GM23338 (cell line): Measurements from ENCODE around the gene LSM2. TPM values are rescaled to one million over a fixed set of nuclear protein-coding genes. Genes with fewer than 3 reads are reported as not detected.

ENCODE experiments used
- ATAC-seq: fragments of 200-7000 bp; cut with Tn5 transposase; 3 replicates; pipeline ENCODE4 v1.9.1; 2020
- DNase-seq: peaks from one replicate; pipeline ENCODE4 v3.0.0-alpha.2; 2015; ENCODE audit warnings: low spot score
- H2AFZ ChIP-seq: fragments of 200-600 bp; sonication (generic); 2 replicates; pipeline ENCODE4 v1.8.0; 2016; ENCODE audit warnings: antibody characterized with exemption, mild to moderate bottlenecking, moderate library complexity
- H3F3A ChIP-seq: fragments of 200-600 bp; sonication (generic); replicated peaks from 2 replicates; pipeline ENCODE4 v1.8.0; 2017; ENCODE audit warnings: antibody characterized with exemption, mixed run types, low read depth
- H3K27ac ChIP-seq: fragments of 200-600 bp; sonication (generic); 2 replicates; pipeline ENCODE4 v1.6.1; 2016; ENCODE audit warnings: low read depth
- H3K27me3 ChIP-seq: fragments of 200-600 bp; sonication (generic); 2 replicates; pipeline ENCODE4 v1.8.0; 2016; ENCODE audit warnings: mild to moderate bottlenecking, mixed run types, moderate library complexity; ENCODE audit not compliant: insufficient read depth
- H3K36me3 ChIP-seq: fragments of 200-600 bp; sonication (generic); 2 replicates; pipeline ENCODE4 v1.8.0; 2016; ENCODE audit warnings: mild to moderate bottlenecking; ENCODE audit not compliant: insufficient read depth
- H3K4me1 ChIP-seq: fragments of 200-600 bp; sonication (generic); 2 replicates; pipeline ENCODE4 v1.8.0; 2016; ENCODE audit warnings: mild to moderate bottlenecking, moderate library complexity; ENCODE audit not compliant: insufficient read depth
- H3K4me2 ChIP-seq: fragments of 200-600 bp; sonication (generic); 2 replicates; pipeline ENCODE4 v1.7.1; 2017; ENCODE audit warnings: mixed run types
- H3K4me3 ChIP-seq: fragments of 200-600 bp; sonication (generic); 2 replicates; pipeline ENCODE4 v1.6.1; 2016; ENCODE audit warnings: mixed run types
- H3K79me2 ChIP-seq: fragments of 200-600 bp; sonication (generic); replicated peaks from 2 replicates; pipeline ENCODE4 v1.8.0; 2017; ENCODE audit warnings: mild to moderate bottlenecking; ENCODE audit not compliant: insufficient read depth
- H3K9me2 ChIP-seq: fragments of 200-600 bp; sonication (generic); 2 replicates; pipeline ENCODE4 v1.8.0; 2017; ENCODE audit not compliant: insufficient read depth
- H4K20me1 ChIP-seq: fragments of 200-600 bp; sonication (generic); replicated peaks from 2 replicates; pipeline ENCODE4 v1.8.0; 2017; ENCODE audit warnings: mild to moderate bottlenecking; ENCODE audit not compliant: insufficient read depth
- H3K27ac Mint-ChIP-seq: 2 replicates; pipeline ENCODE4 v1.8.0; 2020; ENCODE audit warnings: inconsistent platforms, mild to moderate bottlenecking, moderate library complexity, mixed read lengths
- H3K27me3 Mint-ChIP-seq: 3 replicates; pipeline ENCODE4 v1.8.0; 2022; ENCODE audit warnings: low read depth, mild to moderate bottlenecking, moderate library complexity, mixed read lengths, inconsistent platforms; ENCODE audit not compliant: insufficient read depth, poor library complexity
- H3K36me3 Mint-ChIP-seq: 3 replicates; pipeline ENCODE4 v1.8.0; 2021; ENCODE audit warnings: low read depth, mild to moderate bottlenecking, inconsistent platforms, moderate library complexity, mixed read lengths
- H3K4me1 Mint-ChIP-seq: 3 replicates; pipeline ENCODE4 v1.8.0; 2020; ENCODE audit warnings: mild to moderate bottlenecking, inconsistent platforms, mixed read lengths
- H3K4me3 Mint-ChIP-seq: 3 replicates; pipeline ENCODE4 v1.8.0; 2021; ENCODE audit warnings: moderate library complexity, mild to moderate bottlenecking, inconsistent platforms, mixed read lengths
- H3K9me3 Mint-ChIP-seq: 3 replicates; pipeline ENCODE4 v1.8.0; 2020; ENCODE audit warnings: moderate library complexity, mild to moderate bottlenecking, inconsistent platforms, mixed read lengths
- CREB1 ChIP-seq: fragments of 250-450 bp; sonication (Bioruptor Pico); IDR thresholded peaks from 2 replicates; pipeline ENCODE4 v1.5.0; 2020; ENCODE audit warnings: low read depth, mild to moderate bottlenecking, moderate library complexity
- EZH2 ChIP-seq: fragments of 200-600 bp; sonication (generic); IDR thresholded peaks from one replicate; pipeline ENCODE4 v1.8.0; 2017; ENCODE audit warnings: antibody characterized with exemption, mild to moderate bottlenecking, low read depth; ENCODE audit not compliant: unreplicated experiment
- EZH2phosphoT487 ChIP-seq: fragments of 200-600 bp; sonication (generic); IDR thresholded peaks from one replicate; pipeline ENCODE4 v1.8.1; 2018; ENCODE audit warnings: antibody characterized with exemption; ENCODE audit not compliant: unreplicated experiment
- NANOG ChIP-seq: IDR thresholded peaks from 2 replicates; pipeline ENCODE4 v1.6.1; 2016; ENCODE audit warnings: antibody characterized with exemption, borderline replicate concordance
- POLR2AphosphoS5 ChIP-seq: IDR thresholded peaks from 2 replicates; pipeline ENCODE4 v1.6.1; 2016; ENCODE audit warnings: antibody characterized with exemption, low read depth
- STAT1 ChIP-seq: IDR thresholded peaks from one replicate; pipeline ENCODE4 v1.6.1; 2016; ENCODE audit warnings: antibody characterized with exemption; ENCODE audit not compliant: unreplicated experiment
- polyA plus RNA-seq: library from polyadenylated mRNA; unstranded; fragments of >200 nt; fragmentation: Nextera tagmentation; extraction: Ambion mirVana; gene quantifications from 2 replicates; pipeline ENCODE4 v1.2.1, GENCODE V29; 2016
- total RNA-seq: library from RNA; depleted of rRNA; stranded (reverse); fragments of >200 nt; shearing (Covaris generic); gene quantifications from 2 replicates; pipeline ENCODE4 v1.2.3, GENCODE V29; 2014
- TF ChIP-seq, protein P1 (sequence below): IDR thresholded peaks from one replicate; pipeline ENCODE4 v1.6.1; 2018; ENCODE audit warnings: antibody characterized with exemption; ENCODE audit not compliant: unreplicated experiment
- TF ChIP-seq, protein P2 (sequence below): IDR thresholded peaks from 2 replicates; pipeline ENCODE4 v1.6.1; 2016; ENCODE audit warnings: antibody characterized with exemption
- TF ChIP-seq, protein P3 (sequence below), 2 experiments: fragments of 200-600 bp in 1 of 2; sonication (generic) in 1 of 2; conservative IDR thresholded peaks; 2 replicates each; pipeline versions ENCODE4 v1.5.1 to v1.6.1; 2016 to 2017; ENCODE audit warnings: antibody characterized with exemption in 2 of 2, low read depth in 2 of 2, mild to moderate bottlenecking in 2 of 2, moderate library complexity in 1 of 2

Gene LSM2
- total and polyA plus RNA-seq, 2 experiments from 2014 or later = 106 to 140 TPM

DNA sequence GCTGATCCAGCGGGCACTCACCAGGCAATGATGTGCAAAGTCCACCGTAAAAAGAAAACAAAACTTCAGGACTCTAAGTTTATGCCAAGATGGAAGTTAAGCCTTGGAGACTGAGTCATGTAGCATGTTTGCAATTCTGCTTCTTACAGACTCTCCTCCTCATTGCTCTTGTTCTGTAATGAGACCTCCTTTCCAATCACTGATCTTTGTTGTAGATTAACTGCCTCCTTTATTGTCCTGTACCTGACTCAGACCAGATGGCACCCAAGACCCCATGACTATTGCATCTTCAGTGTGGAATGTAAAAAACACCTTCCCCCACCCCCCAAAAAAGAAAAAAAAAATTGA is 44.7 kb upstream of the LSM2 start:
- peaks cover 20% of the 10 kb centered on the region for H3K36me3 Mint-ChIP-seq
- H3K79me2 ChIP-seq = no peaks in the 10 kb centered on the region
- H3K27ac Mint-ChIP-seq = no peak overlapping the region
- peak overlapping the region; percentile 78 for H3K4me2 ChIP-seq
- H3K4me3 Mint-ChIP-seq = no peak overlapping the region; the same call in 2 of the 3 replicates
- 0 out of 2 replicates have a peak, but pooled peaks cover 3% of the 10 kb centered on the region for H3K4me1 ChIP-seq
- H3K4me1 Mint-ChIP-seq = no peaks in the 10 kb centered on the region
- H3K27ac ChIP-seq = no peak overlapping the region
- ATAC-seq = no peak
- no peaks in the 10 kb centered on the region for H3K27me3 ChIP-seq
- peaks cover 3% of the 10 kb centered on the region for H3K27me3 Mint-ChIP-seq
- no peaks in the 10 kb centered on the region for H3K36me3 ChIP-seq
- no peak for DNase-seq
- H2AFZ ChIP-seq = peak overlapping the region; percentile 92; the same call in 1 of the 2 replicates
- H3K9me2 ChIP-seq = no peaks in the 10 kb centered on the region
- H3K9me3 Mint-ChIP-seq = peaks cover 22% of the 10 kb centered on the region
- H4K20me1 ChIP-seq = no peaks in the 10 kb centered on the region
- TF ChIP-seq STAT1 (no peak), POLR2AphosphoS5 (no peak)
- TF ChIP-seq, protein P1, sequence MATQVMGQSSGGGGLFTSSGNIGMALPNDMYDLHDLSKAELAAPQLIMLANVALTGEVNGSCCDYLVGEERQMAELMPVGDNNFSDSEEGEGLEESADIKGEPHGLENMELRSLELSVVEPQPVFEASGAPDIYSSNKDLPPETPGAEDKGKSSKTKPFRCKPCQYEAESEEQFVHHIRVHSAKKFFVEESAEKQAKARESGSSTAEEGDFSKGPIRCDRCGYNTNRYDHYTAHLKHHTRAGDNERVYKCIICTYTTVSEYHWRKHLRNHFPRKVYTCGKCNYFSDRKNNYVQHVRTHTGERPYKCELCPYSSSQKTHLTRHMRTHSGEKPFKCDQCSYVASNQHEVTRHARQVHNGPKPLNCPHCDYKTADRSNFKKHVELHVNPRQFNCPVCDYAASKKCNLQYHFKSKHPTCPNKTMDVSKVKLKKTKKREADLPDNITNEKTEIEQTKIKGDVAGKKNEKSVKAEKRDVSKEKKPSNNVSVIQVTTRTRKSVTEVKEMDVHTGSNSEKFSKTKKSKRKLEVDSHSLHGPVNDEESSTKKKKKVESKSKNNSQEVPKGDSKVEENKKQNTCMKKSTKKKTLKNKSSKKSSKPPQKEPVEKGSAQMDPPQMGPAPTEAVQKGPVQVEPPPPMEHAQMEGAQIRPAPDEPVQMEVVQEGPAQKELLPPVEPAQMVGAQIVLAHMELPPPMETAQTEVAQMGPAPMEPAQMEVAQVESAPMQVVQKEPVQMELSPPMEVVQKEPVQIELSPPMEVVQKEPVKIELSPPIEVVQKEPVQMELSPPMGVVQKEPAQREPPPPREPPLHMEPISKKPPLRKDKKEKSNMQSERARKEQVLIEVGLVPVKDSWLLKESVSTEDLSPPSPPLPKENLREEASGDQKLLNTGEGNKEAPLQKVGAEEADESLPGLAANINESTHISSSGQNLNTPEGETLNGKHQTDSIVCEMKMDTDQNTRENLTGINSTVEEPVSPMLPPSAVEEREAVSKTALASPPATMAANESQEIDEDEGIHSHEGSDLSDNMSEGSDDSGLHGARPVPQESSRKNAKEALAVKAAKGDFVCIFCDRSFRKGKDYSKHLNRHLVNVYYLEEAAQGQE = no peak
- H3F3A ChIP-seq = peaks cover 8% of the 10 kb centered on the region; the same call in 1 of the 2 replicates
- H3K4me3 ChIP-seq = peak overlapping the region; percentile 43

DNA sequence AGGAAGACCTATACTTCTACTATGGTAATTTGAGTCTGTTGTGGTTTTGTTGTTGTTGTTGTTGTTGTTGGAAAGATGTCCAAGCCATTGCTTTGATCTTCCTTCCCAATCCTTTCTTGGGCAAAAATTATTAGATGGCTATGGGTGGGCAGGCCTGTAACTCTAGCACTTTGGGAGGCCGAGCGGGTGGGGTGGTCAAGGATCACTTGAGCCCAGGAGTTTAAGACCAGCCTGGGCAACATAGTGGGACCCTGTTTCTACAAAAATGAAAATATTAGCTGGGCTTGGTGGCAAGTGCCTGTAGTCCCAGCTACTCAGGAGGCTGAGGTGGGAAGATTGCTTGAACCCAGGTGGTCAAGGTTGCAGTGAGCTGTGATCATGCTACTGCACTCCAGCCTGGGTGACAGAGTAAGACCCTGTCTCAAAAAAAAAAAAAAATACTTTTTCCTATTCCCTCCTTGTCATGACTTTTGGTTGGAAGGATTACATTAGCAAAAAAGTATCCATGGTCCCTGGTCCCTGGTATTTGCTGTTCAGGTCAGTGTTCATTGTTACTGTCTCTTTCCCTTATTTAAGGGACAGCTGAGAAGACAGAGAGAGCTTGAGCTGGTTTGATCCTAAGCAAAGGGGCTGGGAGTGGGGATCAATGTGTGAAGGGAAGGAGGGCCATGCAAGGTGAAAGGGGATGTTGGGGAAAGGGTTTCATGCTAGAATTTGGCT is 44.2 kb upstream of the LSM2 start:
- H3K4me2 ChIP-seq = peak overlapping the region; percentile 78; the same call in 1 of the 2 replicates
- no peak overlapping the region for H3K27ac ChIP-seq
- Mint-ChIP-seq H3K4me1 (no peaks in the 10 kb centered on the region), H3K4me3 (no peak overlapping the region), H3K36me3 (peaks cover 19% of the 10 kb centered on the region), H3K27ac (no peak overlapping the region), H3K9me3 (peaks cover 21% of the 10 kb centered on the region), H3K27me3 (peaks cover 3% of the 10 kb centered on the region)
- no peak overlapping the region; the same call in 1 of the 2 replicates for H3K4me3 ChIP-seq
- H3F3A ChIP-seq = peaks cover 8% of the 10 kb centered on the region; the same call in 1 of the 2 replicates
- ATAC-seq (no peak), DNase-seq (no peak)
- TF ChIP-seq STAT1 = no peak
- TF ChIP-seq EZH2 = no peak
- TF ChIP-seq, protein P2, sequence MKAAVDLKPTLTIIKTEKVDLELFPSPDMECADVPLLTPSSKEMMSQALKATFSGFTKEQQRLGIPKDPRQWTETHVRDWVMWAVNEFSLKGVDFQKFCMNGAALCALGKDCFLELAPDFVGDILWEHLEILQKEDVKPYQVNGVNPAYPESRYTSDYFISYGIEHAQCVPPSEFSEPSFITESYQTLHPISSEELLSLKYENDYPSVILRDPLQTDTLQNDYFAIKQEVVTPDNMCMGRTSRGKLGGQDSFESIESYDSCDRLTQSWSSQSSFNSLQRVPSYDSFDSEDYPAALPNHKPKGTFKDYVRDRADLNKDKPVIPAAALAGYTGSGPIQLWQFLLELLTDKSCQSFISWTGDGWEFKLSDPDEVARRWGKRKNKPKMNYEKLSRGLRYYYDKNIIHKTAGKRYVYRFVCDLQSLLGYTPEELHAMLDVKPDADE = no peak
- TF ChIP-seq, protein P3, sequence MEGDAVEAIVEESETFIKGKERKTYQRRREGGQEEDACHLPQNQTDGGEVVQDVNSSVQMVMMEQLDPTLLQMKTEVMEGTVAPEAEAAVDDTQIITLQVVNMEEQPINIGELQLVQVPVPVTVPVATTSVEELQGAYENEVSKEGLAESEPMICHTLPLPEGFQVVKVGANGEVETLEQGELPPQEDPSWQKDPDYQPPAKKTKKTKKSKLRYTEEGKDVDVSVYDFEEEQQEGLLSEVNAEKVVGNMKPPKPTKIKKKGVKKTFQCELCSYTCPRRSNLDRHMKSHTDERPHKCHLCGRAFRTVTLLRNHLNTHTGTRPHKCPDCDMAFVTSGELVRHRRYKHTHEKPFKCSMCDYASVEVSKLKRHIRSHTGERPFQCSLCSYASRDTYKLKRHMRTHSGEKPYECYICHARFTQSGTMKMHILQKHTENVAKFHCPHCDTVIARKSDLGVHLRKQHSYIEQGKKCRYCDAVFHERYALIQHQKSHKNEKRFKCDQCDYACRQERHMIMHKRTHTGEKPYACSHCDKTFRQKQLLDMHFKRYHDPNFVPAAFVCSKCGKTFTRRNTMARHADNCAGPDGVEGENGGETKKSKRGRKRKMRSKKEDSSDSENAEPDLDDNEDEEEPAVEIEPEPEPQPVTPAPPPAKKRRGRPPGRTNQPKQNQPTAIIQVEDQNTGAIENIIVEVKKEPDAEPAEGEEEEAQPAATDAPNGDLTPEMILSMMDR (conservative IDR thresholded peaks at IDR 0.05; ENCODE audit: low read depth in 2 of 2) = no peak
- TF ChIP-seq EZH2phosphoT487 = no peak
- no peak for TF ChIP-seq NANOG
- TF ChIP-seq CREB1 = no peak
- TF ChIP-seq POLR2AphosphoS5 = no peak
- no peaks in the 10 kb centered on the region for H3K36me3 ChIP-seq
- no peaks in the 10 kb centered on the region for H4K20me1 ChIP-seq
- no peaks in the 10 kb centered on the region for H3K27me3 ChIP-seq
- no peaks in the 10 kb centered on the region for H3K9me2 ChIP-seq
- H3K4me1 ChIP-seq = 0 out of 2 replicates have a peak, but pooled peaks cover 3% of the 10 kb centered on the region
- peak overlapping the region; percentile 92; the same call in 1 of the 2 replicates for H2AFZ ChIP-seq
- H3K79me2 ChIP-seq = no peaks in the 10 kb centered on the region
